Measurements from ENCODE around the gene EXD3.

Gene EXD3

DNA sequence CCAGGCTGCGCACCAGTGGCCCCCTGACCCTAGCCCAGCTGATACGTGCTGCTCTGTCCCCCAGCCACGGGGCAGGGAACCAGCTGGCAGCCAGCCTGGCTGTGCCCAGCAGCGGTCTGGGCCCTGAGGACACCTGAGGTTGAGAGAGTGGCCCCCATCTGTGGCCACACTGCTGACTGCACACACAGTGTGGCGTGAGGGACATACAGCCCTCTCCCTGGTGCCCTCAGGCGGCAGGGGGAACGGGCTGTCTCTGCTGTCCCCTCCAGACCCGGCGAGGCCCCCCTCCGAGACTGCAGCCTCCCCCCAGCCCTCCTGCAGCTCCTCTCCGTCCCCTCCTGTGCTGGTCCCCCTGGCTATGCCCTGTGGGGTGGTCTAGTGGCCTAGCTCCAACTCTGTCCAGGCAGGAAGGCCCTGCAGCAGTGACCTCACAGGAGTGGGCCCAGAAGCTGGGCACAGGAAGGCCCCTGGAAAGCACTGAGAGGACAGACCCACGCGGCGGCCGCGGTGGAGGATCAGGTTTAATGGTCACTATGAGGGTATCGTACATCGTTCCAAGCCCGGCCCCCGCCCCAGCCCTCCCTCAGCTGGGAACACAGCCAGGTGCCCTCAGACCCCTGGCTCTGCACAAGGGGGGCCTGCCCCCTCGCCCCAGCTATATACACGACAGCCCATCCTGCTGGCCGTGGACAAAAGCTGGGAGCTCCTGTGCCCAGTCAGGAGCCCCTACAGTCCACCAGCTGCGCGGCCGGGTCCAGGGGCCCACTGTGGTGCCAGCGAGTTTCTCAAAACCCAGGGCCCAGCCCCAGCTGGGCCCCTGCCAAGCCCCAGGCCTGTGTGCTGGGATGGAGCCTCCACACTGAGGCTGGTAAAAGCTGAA lies 25.0 kb upstream of the EXD3 start:
- Mint-ChIP-seq H3K27ac (no peak overlapping the region), H3K27me3 (peaks cover 6 to 25% of the 10 kb centered on the region in 2 donors), H3K4me3 (no peak overlapping the region), H3K4me1 (ENCODE audit: low read depth in 2 of 2) (peaks cover 22 to 34% of the 10 kb centered on the region in 2 donors), H3K36me3 (ENCODE audit: insufficient read depth) (peaks cover 52% of the 10 kb centered on the region), H3K9me3 (no peaks in the 10 kb centered on the region)
- DNase-seq = no peak
- no peak for ATAC-seq (replicated peaks)

DNA sequence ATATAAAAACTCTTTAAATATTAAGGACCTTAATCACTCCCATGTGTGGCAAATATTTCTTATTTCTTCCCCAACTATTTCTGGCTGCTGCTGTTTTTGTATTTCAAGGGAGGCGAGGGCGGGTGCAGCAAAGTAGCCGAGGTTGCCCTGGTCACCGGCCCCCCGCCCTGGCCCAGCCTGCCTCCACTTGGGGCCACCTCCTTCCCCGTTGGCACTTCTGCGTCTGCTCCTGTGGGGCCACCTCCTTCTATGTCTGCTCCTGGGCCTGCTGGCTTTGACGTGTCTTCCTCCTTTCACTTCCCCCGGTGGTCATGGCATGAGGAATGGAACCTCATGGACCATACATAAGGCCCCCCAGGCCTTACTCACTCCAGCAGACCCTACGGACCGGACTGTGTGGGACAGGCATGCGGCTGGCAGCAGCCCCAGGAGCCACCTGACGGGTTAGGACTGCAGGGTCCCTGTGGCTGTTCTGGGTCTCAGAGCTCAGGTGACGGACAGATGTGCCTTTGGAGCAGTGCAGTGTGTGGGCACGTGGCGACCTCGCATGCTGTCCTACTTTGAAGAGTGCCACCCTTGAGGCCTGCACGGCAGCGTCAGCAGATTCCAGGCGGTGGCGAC lies 24.0 kb upstream of the EXD3 start:
- Mint-ChIP-seq H3K27ac (peak overlapping the region in 1 of 2 donors; percentile 90), H3K27me3 (peaks cover 9 to 29% of the 10 kb centered on the region in 2 donors), H3K36me3 (ENCODE audit: insufficient read depth) (peaks cover 43% of the 10 kb centered on the region), H3K4me3 (no peak overlapping the region), H3K9me3 (no peaks in the 10 kb centered on the region), H3K4me1 (ENCODE audit: low read depth in 2 of 2) (peaks cover 20 to 32% of the 10 kb centered on the region in 2 donors)
- DNase-seq (no peak), ATAC-seq (replicated peaks) (no peak)

DNA sequence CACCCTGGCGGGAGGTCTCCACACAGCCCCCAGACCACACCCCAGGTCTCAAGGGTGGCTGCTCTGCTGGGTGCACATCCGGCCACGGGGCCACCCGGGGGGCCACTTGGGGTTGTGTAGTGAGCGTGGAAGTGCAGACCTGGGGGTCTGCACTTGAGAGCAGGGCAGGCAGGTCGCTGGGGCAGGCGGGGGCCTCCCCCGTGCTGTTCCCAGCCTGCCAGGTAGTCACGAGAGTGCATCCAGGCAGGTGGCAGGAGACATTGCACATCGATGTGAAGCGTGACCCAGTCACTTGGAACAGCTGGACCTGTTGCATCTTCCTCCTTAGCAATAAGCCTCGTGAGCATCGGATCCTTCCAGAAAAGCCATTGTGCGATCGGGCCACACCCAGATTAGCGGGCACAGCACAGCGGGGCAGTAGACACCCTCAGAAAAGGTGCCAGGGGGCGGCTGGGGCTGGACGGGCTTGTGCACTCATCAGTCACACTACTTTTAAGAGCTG lies 23.0 kb upstream of the EXD3 start:
- H3K36me3 Mint-ChIP-seq (ENCODE audit: insufficient read depth) = peaks cover 40% of the 10 kb centered on the region
- ATAC-seq (replicated peaks) (no peak), DNase-seq (no peak)
- H3K4me1 Mint-ChIP-seq (ENCODE audit: low read depth in 2 of 2) = peaks cover 19 to 27% of the 10 kb centered on the region in 2 donors
- H3K27me3 Mint-ChIP-seq = peaks cover 13 to 34% of the 10 kb centered on the region in 2 donors
- H3K4me3 Mint-ChIP-seq = no peak overlapping the region
- no peak overlapping the region for H3K27ac Mint-ChIP-seq
- H3K9me3 Mint-ChIP-seq = no peaks in the 10 kb centered on the region

DNA sequence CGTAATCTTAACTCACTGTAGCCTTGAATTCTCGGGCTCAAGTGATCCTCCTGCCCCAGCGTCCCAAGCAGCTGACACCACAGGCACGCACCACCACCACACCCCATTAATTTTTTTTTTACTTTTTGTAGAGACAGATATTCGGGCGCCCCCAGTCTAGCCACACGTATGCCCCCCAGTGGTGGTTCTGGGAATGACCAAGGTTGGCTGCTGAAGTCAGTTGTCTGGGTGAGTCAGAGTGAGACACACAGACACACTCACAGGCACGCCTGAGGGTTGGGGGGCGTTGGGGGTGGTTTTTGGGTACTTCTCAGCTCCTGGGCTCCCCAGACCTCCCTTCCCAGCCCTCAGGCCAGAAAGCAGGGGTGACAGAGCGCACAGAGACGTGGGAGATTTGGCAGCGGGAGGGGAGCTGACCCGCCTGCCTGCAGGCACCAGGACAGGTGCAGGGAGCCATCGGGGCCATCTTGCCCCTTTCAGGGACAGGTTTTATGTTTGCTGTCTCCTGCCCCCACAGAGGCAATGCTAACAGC lies 22.4 kb upstream of the EXD3 start:
- H3K4me1 Mint-ChIP-seq (ENCODE audit: low read depth in 2 of 2) = peaks cover 19 to 22% of the 10 kb centered on the region in 2 donors
- H3K4me3 Mint-ChIP-seq = peak overlapping the region; percentile 26 to 60
- DNase-seq (peak; percentile 84 to 93 (median 86)), ATAC-seq (replicated peaks) (peak; percentile 71)
- peak overlapping the region in 1 of 2 donors; percentile 2 for H3K27ac Mint-ChIP-seq
- H3K36me3 Mint-ChIP-seq (ENCODE audit: insufficient read depth) = peaks cover 34% of the 10 kb centered on the region
- H3K9me3 Mint-ChIP-seq = no peaks in the 10 kb centered on the region
- H3K27me3 Mint-ChIP-seq = peaks cover 13 to 34% of the 10 kb centered on the region in 2 donors

DNA sequence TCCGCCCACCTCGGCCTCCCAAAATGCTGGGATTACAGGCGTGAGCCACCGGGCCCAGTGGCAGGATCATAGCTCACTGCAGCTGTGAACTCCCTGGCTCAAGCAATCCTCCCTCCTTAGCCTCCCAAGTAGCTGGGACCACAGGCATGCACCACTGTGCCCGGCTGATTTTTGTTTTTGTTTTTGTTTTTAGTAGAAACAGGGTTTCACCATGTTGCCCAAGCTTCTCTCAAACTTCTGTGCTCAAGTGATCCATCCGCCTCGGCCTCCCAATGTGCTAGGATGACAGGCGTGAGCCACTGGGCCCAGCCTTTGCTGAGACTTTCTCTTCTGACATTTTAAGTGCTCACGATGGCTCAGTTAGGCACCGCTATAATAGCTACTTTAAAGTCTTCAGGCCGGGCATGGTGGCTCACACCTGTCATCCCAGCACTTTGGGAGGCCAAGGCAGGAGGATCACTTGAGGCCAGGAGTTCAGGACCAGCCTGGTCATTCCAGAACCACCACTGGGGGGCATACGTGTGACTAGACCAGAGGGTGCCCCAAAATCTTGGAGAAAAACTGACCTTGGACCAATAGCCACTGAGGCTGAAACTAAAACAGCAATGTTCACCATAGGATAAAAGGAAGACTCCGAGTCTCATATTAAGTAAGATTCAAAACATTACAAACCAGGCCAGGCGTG lies 21.3 kb upstream of the EXD3 start:
- H3K4me3 Mint-ChIP-seq = no peak overlapping the region
- peaks cover 13 to 38% of the 10 kb centered on the region in 2 donors for H3K27me3 Mint-ChIP-seq
- ATAC-seq (replicated peaks) (no peak), DNase-seq (no peak)
- H3K4me1 Mint-ChIP-seq (ENCODE audit: low read depth in 2 of 2) = peaks cover 13 to 18% of the 10 kb centered on the region in 2 donors
- H3K9me3 Mint-ChIP-seq = no peaks in the 10 kb centered on the region
- H3K36me3 Mint-ChIP-seq (ENCODE audit: insufficient read depth) = peaks cover 24% of the 10 kb centered on the region
- no peak overlapping the region for H3K27ac Mint-ChIP-seq

- Mint-ChIP-seq H3K4me1 (ENCODE audit: low read depth in 2 of 2) (peaks cover 9 to 15% of the 10 kb centered on the region in 2 donors), H3K36me3 (ENCODE audit: insufficient read depth) (peaks cover 13% of the 10 kb centered on the region), H3K27ac (peak overlapping the region in 1 of 2 donors; percentile 62), H3K4me3 (peak overlapping the region; percentile 72 to 84), H3K9me3 (no peaks in the 10 kb centered on the region), H3K27me3 (peaks cover 13 to 41% of the 10 kb centered on the region in 2 donors)
- DNase-seq (no peak), ATAC-seq (replicated peaks) (no peak)
These were observed 19.0 kb upstream of the EXD3 start for GRCh38 chr9:137441935-137442321.

- Mint-ChIP-seq H3K9me3 (no peaks in the 10 kb centered on the region), H3K27ac (peak within 1 kb of the TSS in 1 of 2 donors; percentile 62), H3K27me3 (peaks cover 13 to 41% of the 10 kb centered on the region in 2 donors), H3K4me3 (peak within 1 kb of the TSS; percentile 72 to 84), H3K4me1 (ENCODE audit: low read depth in 2 of 2) (peaks cover 9 to 13% of the 10 kb centered on the region in 2 donors), H3K36me3 (ENCODE audit: insufficient read depth) (peaks cover 13% of the 10 kb centered on the region)
- no peak for DNase-seq
- ATAC-seq (replicated peaks) = peak; percentile 11
These were observed 18.4 kb upstream of the EXD3 start, which contains the start of gene ENTPD8 for GRCh38 chr9:137441289-137441934. Gene ENTPD8 (minus strand): TSS chr9:137441357. CDS start chr9:137438285, 3,072 bp downstream.

GRCh38 chr9:137439158-137439714 lies 16.3 kb upstream of the EXD3 start:
- Mint-ChIP-seq H3K4me1 (ENCODE audit: low read depth in 2 of 2) (peaks cover 2 to 4% of the 10 kb centered on the region in 2 donors), H3K36me3 (ENCODE audit: insufficient read depth) (no peaks in the 10 kb centered on the region), H3K9me3 (no peaks in the 10 kb centered on the region), H3K27ac (no peak overlapping the region), H3K27me3 (peaks cover 13 to 27% of the 10 kb centered on the region in 2 donors), H3K4me3 (peak overlapping the region in 1 of 2 donors; percentile 59)
- ATAC-seq (replicated peaks) (no peak), DNase-seq (no peak)

DNA sequence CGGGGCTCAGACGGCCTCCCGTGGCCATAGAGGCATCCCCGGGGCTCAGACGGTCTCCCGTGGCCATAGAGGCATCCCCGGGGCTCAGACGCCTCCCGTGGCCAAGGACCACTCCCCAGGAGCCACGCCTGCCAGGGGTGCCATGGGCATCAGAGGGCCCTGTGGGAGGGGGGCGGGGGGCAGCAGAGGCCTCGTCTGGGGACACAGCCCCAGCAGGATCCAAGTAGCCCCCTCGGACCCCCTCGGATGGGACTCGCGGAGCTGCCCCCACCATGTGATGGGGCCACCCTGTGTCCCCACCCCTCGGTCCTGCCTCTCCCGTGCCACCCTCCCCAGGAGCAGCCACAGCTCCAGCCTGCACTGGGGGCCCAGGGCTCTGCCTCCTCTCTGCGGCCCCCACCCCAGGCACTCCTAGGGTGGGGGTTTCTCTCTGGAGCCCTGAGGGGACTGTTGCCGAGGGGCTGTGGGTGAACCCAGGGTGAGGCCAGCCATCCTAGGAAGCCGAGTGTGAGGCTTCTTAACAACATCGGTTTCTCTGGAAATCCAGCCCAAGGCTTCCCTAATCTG lies 15.7 kb upstream of the EXD3 start:
- Mint-ChIP-seq H3K4me3 (no peak overlapping the region), H3K9me3 (no peaks in the 10 kb centered on the region), H3K27ac (no peak overlapping the region), H3K4me1 (ENCODE audit: low read depth in 2 of 2) (peaks cover 2 to 4% of the 10 kb centered on the region in 2 donors), H3K27me3 (peaks cover 11 to 22% of the 10 kb centered on the region in 2 donors), H3K36me3 (ENCODE audit: insufficient read depth) (no peaks in the 10 kb centered on the region)
- ATAC-seq (replicated peaks) = no peak
- no peak for DNase-seq

- no peaks in the 10 kb centered on the region for H3K9me3 Mint-ChIP-seq
- no peak overlapping the region for H3K27ac Mint-ChIP-seq
- ATAC-seq (replicated peaks) (no peak), DNase-seq (no peak)
- peaks cover 2 to 4% of the 10 kb centered on the region in 2 donors for H3K4me1 Mint-ChIP-seq (ENCODE audit: low read depth in 2 of 2)
- no peak overlapping the region for H3K4me3 Mint-ChIP-seq
- no peaks in the 10 kb centered on the region for H3K36me3 Mint-ChIP-seq (ENCODE audit: insufficient read depth)
- H3K27me3 Mint-ChIP-seq = peaks cover 7 to 16% of the 10 kb centered on the region in 2 donors
These were observed 15.0 kb upstream of the EXD3 start for GRCh38 chr9:137437691-137438590.

GRCh38 chr9:137436761-137437600 lies 14.0 kb upstream of the EXD3 start:
- H3K4me1 Mint-ChIP-seq (ENCODE audit: low read depth in 2 of 2) = peaks cover 1 to 3% of the 10 kb centered on the region in 2 donors
- H3K27me3 Mint-ChIP-seq = peaks cover 4 to 12% of the 10 kb centered on the region in 2 donors
- no peaks in the 10 kb centered on the region for H3K9me3 Mint-ChIP-seq
- H3K27ac Mint-ChIP-seq = no peak overlapping the region
- H3K36me3 Mint-ChIP-seq (ENCODE audit: insufficient read depth) = no peaks in the 10 kb centered on the region
- no peak overlapping the region for H3K4me3 Mint-ChIP-seq
- DNase-seq (no peak), ATAC-seq (replicated peaks) (no peak)

Data from effector memory CD8-positive, alpha-beta T cell (primary cell).